A549 treated with dexamethasone at 1 μM for 4 hours (cell line): ENCODE data around the gene ZFP64. TPM values are rescaled to one million over a fixed set of nuclear protein-coding genes. Genes with fewer than 3 reads are reported as not detected.

Experiments
- total RNA-seq: library from RNA; stranded (reverse); fragments of 200-300 nt; extraction: Qiagen RNA extraction; gene quantifications from 5 replicates; pipeline ENCODE4 v1.2.3, GENCODE V29; 2022

Gene ZFP64
- total RNA-seq, result 17.0 to 25.6 TPM (median 21.9 TPM) in 5 replicates

GRCh38 chr20:52191132-52191915 lies at the start of gene ZFP64:
TSS of gene ZFP64 (minus strand) at chr20:52191779. CDS start at chr20:52191636, 143 bp downstream.

